GM23248 (cell line): ENCODE results near the gene COX19. TPM values are rescaled to one million over a fixed set of nuclear protein-coding genes. Genes with fewer than 3 reads are reported as not detected.

ENCODE experiments used
- DNase-seq: peaks from one replicate; pipeline ENCODE4 v3.0.0-alpha.2; 2015
- H2AFZ ChIP-seq: fragments of 200-600 bp; sonication (generic); 2 replicates; pipeline ENCODE4 v1.6.1; 2016; ENCODE audit warnings: antibody characterized with exemption
- H3F3A ChIP-seq: fragments of 200-600 bp; sonication (generic); 2 replicates; pipeline ENCODE4 v1.6.1; 2016; ENCODE audit warnings: mild to moderate bottlenecking, antibody characterized with exemption, mixed run types; ENCODE audit not compliant: insufficient read depth
- H3K27ac ChIP-seq: fragments of 200-600 bp; sonication (generic); 2 replicates; pipeline ENCODE4 v1.5.1; 2016; ENCODE audit warnings: mild to moderate bottlenecking
- H3K27me3 ChIP-seq: fragments of 200-600 bp; sonication (generic); replicated peaks from 2 replicates; pipeline ENCODE4 v1.6.1; 2016; ENCODE audit warnings: mild to moderate bottlenecking; ENCODE audit not compliant: insufficient read depth
- H3K36me3 ChIP-seq: fragments of 200-600 bp; sonication (generic); 2 replicates; pipeline ENCODE4 v1.6.1; 2016; ENCODE audit warnings: low read depth, mild to moderate bottlenecking
- H3K4me1 ChIP-seq: fragments of 200-600 bp; sonication (generic); 2 replicates; pipeline ENCODE4 v1.6.1; 2016; ENCODE audit warnings: mild to moderate bottlenecking; ENCODE audit not compliant: insufficient read depth
- H3K4me2 ChIP-seq: fragments of 200-600 bp; sonication (generic); one replicate; pipeline ENCODE4 v1.6.1; 2016; ENCODE audit warnings: mild to moderate bottlenecking; ENCODE audit not compliant: unreplicated experiment
- H3K4me3 ChIP-seq: fragments of 200-600 bp; sonication (generic); 2 replicates; pipeline ENCODE4 v1.5.1; 2016; ENCODE audit warnings: mild to moderate bottlenecking
- H3K79me2 ChIP-seq: fragments of 200-600 bp; sonication (generic); 2 replicates; pipeline ENCODE4 v1.6.1; 2016; ENCODE audit warnings: mild to moderate bottlenecking; ENCODE audit not compliant: insufficient read depth
- H3K9ac ChIP-seq: fragments of 200-600 bp; sonication (generic); 2 replicates; pipeline ENCODE4 v1.6.1; 2016; ENCODE audit warnings: mild to moderate bottlenecking
- H3K9me2 ChIP-seq: fragments of 200-600 bp; sonication (generic); 2 replicates; pipeline ENCODE4 v1.6.1; 2016; ENCODE audit warnings: mixed run types, mild to moderate bottlenecking, moderate library complexity; ENCODE audit not compliant: insufficient read depth
- H3K9me3 ChIP-seq: fragments of 200-600 bp; sonication (generic); one replicate; pipeline ENCODE4 v1.6.1; 2017; ENCODE audit warnings: low read depth
- H4K20me1 ChIP-seq: fragments of 200-600 bp; sonication (generic); 2 replicates; pipeline ENCODE4 v1.6.0; 2016; ENCODE audit not compliant: insufficient read depth
- EZH2 ChIP-seq: fragments of 200-600 bp; sonication (generic); IDR thresholded peaks from 2 replicates; pipeline ENCODE4 v1.6.1; 2018; ENCODE audit warnings: antibody characterized with exemption, mild to moderate bottlenecking; ENCODE audit not compliant: insufficient read depth, poor library complexity, severe bottlenecking
- EZH2phosphoT487 ChIP-seq: fragments of 200-600 bp; sonication (generic); IDR thresholded peaks from 2 replicates; pipeline ENCODE4 v1.6.1; 2018; ENCODE audit warnings: antibody characterized with exemption, moderate library complexity, mild to moderate bottlenecking, low read depth; ENCODE audit not compliant: insufficient read depth
- WGBS, 2 experiments: methylation state at CpG; one replicate each; pipeline ENCODE4 v1.1.6; 2015 to 2017; ENCODE audit warnings: low lambda C conversion rate in 2 of 2, low coverage in 1 of 2; ENCODE audit errors: missing lambda C conversion rate in 2 of 2; 5-methylcytosine and 5-hydroxymethylcytosine counted together
- in situ Hi-C: fragments of 300-500 bp; cut with MboI; formaldehyde crosslinking; loops from 2 replicates; pipeline ENCODE4 v1.15.0; 2020
- polyA plus RNA-seq: library from polyadenylated mRNA; unstranded; fragments of >200 nt; fragmentation: Nextera tagmentation; extraction: Ambion mirVana; gene quantifications from 2 replicates; pipeline ENCODE4 v1.2.1, GENCODE V29; 2016
- total RNA-seq: library from RNA; depleted of rRNA; stranded (reverse); fragments of >200 nt; shearing (Covaris generic); gene quantifications from 2 replicates; pipeline ENCODE4 v1.2.3, GENCODE V29; 2014

Gene COX19
- total and polyA plus RNA-seq, 2 experiments from 2014 or later: 5.5 to 9.9 TPM

- Histone ChIP-seq H3K36me3 (no peaks in the 10 kb centered on the region), H3K4me3 (no peak overlapping the region), H3K4me1 (no peaks in the 10 kb centered on the region), H3K9ac (no peak overlapping the region), H4K20me1 (no peaks in the 10 kb centered on the region), H3F3A (no peaks in the 10 kb centered on the region), H3K79me2 (no peaks in the 10 kb centered on the region), H3K9me2 (no peaks in the 10 kb centered on the region), H3K27me3 (peaks cover 13% of the 10 kb centered on the region), H3K9me3 (no peaks in the 10 kb centered on the region), H3K27ac (no peak overlapping the region), H2AFZ (no peak overlapping the region), H3K4me2 (no peak overlapping the region)
- in situ Hi-C loops: no loop called here
- no peak for TF ChIP-seq EZH2
- no peak for TF ChIP-seq EZH2phosphoT487
- WGBS, 2 experiments: 68 to 69% methylated on average over 17 to 20 of the region's 22 CpGs
- DNase-seq: peak; percentile 48
Measured at GRCh38 chr7:936386-937054, 38.8 kb downstream of the COX19 start.

DNA sequence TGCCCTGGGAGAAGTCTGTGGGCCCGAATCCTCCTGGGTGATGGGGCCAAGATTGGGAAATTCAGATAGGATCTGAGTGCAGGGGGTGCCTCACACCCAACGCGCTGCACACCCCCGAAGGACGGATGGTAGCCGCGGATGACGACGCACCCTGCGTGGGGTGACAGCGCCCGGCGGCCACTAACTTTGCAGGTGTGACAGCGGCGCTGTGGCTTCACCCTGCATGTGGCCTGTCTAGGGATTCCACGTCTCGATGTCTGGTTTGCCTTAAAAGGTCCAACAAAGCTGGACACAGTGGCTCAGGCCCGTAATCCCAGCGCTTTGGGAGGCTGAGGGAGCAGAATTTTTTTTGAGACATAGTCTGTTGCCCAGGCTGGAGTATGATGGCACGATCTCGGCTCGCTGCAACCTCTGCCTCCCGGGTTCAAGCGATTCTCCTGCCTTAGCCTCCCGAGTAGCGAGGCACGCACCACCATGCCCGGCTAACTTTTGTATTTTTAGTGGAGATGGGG, 39.4 kb downstream of the COX19 start:
- Histone ChIP-seq H3K9me3 (no peaks in the 10 kb centered on the region), H3K9me2 (no peaks in the 10 kb centered on the region), H3F3A (no peaks in the 10 kb centered on the region), H3K4me2 (no peak overlapping the region), H4K20me1 (no peaks in the 10 kb centered on the region), H3K27me3 (peaks cover 11% of the 10 kb centered on the region), H2AFZ (no peak overlapping the region), H3K9ac (no peak overlapping the region), H3K4me1 (no peaks in the 10 kb centered on the region), H3K27ac (no peak overlapping the region), H3K79me2 (no peaks in the 10 kb centered on the region), H3K4me3 (no peak overlapping the region), H3K36me3 (no peaks in the 10 kb centered on the region)
- in situ Hi-C loops: no loop called here
- DNase-seq: no peak
- WGBS, 2 experiments: 88 to 92% methylated on average over 28 of the region's 28 CpGs
- TF ChIP-seq EZH2: no peak
- no peak for TF ChIP-seq EZH2phosphoT487

- in situ Hi-C loops: no loop called here
- Histone ChIP-seq H3K9me3 (no peaks in the 10 kb centered on the region), H3K9me2 (no peaks in the 10 kb centered on the region), H3K27me3 (0 out of 2 replicates have a peak, but pooled peaks cover 5% of the 10 kb centered on the region), H3K4me1 (no peaks in the 10 kb centered on the region), H2AFZ (no peak overlapping the region), H3K36me3 (no peaks in the 10 kb centered on the region), H3K9ac (no peak overlapping the region), H4K20me1 (no peaks in the 10 kb centered on the region), H3K27ac (no peak overlapping the region), H3K4me3 (no peak overlapping the region), H3K4me2 (no peak overlapping the region), H3F3A (no peaks in the 10 kb centered on the region), H3K79me2 (no peaks in the 10 kb centered on the region)
- WGBS, 2 experiments: 55 to 59% methylated on average over 28 to 45 of the region's 46 CpGs
- no peak for DNase-seq
- TF ChIP-seq EZH2: no peak
- TF ChIP-seq EZH2phosphoT487: no peak
Measured at GRCh38 chr7:935164-935873, 40.0 kb downstream of the COX19 start.

- DNase-seq: no peak
- Histone ChIP-seq H2AFZ (no peak overlapping the region), H3K4me2 (no peak overlapping the region), H3K9me2 (no peaks in the 10 kb centered on the region), H3K79me2 (no peaks in the 10 kb centered on the region), H3K36me3 (no peaks in the 10 kb centered on the region), H3K27ac (no peak overlapping the region), H3K27me3 (0 out of 2 replicates have a peak, but pooled peaks cover 4% of the 10 kb centered on the region), H3K9me3 (no peaks in the 10 kb centered on the region), H3K4me3 (no peak overlapping the region), H3K4me1 (no peaks in the 10 kb centered on the region), H3F3A (no peaks in the 10 kb centered on the region), H4K20me1 (no peaks in the 10 kb centered on the region), H3K9ac (no peak overlapping the region)
- TF ChIP-seq EZH2 (no peak), EZH2phosphoT487 (no peak)
- WGBS, 2 experiments: 46 to 53% methylated on average over 31 to 34 of the region's 34 CpGs
- in situ Hi-C loops: no loop called here
Measured at GRCh38 chr7:934469-935163, 40.7 kb downstream of the COX19 start.
